HG02798 (cell line): ENCODE data around the gene OGFOD3.
A peak's percentile ranks its signal among the peaks of the same experiment; 100 is the strongest.
"Not testable (repeated sequence)": the region's sequence is repeated elsewhere in the genome, so short reads cannot be mapped to it uniquely, and the experiment has no call there.

ENCODE experiments used
- ATAC-seq: cut with Tn5 transposase; IDR thresholded peaks from one replicate; pipeline ENCODE4 v1.9.1; 2021; ENCODE audit warnings: mild to moderate bottlenecking; ENCODE audit not compliant: unreplicated experiment, poor library complexity

The OGFOD3 gene

GRCh38 chr17:82418001-82418986 is at the start of gene OGFOD3, which contains the start of gene HEXD:
Gene OGFOD3, minus strand, starts transcription at chr17:82418586. Its CDS starts 101 bp downstream, at chr17:82418485.
Gene HEXD, plus strand, starts transcription at chr17:82418347. Its CDS starts 1,453 bp downstream, at chr17:82419800.
- ATAC-seq, result peak; percentile 92

- ATAC-seq, result no peak
Observed at GRCh38 chr17:82465023-82465603, 46.7 kb upstream of the OGFOD3 start.

GRCh38 chr17:82464567-82464929 is 46.2 kb upstream of the OGFOD3 start:
- ATAC-seq, result no peak

- ATAC-seq, result no peak
Observed at GRCh38 chr17:82463925-82464566, 45.7 kb upstream of the OGFOD3 start.

- no peak for ATAC-seq
Observed at GRCh38 chr17:82463391-82463790, 45.0 kb upstream of the OGFOD3 start.

- no peak for ATAC-seq
Observed at GRCh38 chr17:82461827-82462524, 43.6 kb upstream of the OGFOD3 start.

- not testable (repeated sequence) for ATAC-seq
Observed at GRCh38 chr17:82459936-82460335, 41.5 kb upstream of the OGFOD3 start.

GRCh38 chr17:82458885-82459424 is 40.6 kb upstream of the OGFOD3 start:
- ATAC-seq, result no peak

- peak; percentile 95 for ATAC-seq
Observed at GRCh38 chr17:82458179-82458884, 39.9 kb upstream of the OGFOD3 start, which contains the start of gene NARF. Gene NARF, plus strand, starts transcription at chr17:82458741. Its CDS starts 63 bp downstream, at chr17:82458804.

- no peak for ATAC-seq
Observed at GRCh38 chr17:82457929-82458178, 39.5 kb upstream of the OGFOD3 start.

GRCh38 chr17:82457073-82457928 is 38.9 kb upstream of the OGFOD3 start:
- no peak for ATAC-seq

GRCh38 chr17:82453706-82454105 is 35.3 kb upstream of the OGFOD3 start:
- not testable (repeated sequence) for ATAC-seq

- ATAC-seq, result not testable (repeated sequence)
Observed at GRCh38 chr17:82453151-82453550, 34.8 kb upstream of the OGFOD3 start.

GRCh38 chr17:82452162-82452561 is 33.8 kb upstream of the OGFOD3 start:
- ATAC-seq, result no peak

- peak; percentile 83 for ATAC-seq
Observed at GRCh38 chr17:82450357-82451106, 32.1 kb upstream of the OGFOD3 start, which contains the start of gene CYBC1. Gene CYBC1, minus strand, starts transcription at chr17:82450752. Its CDS starts 1,498 bp downstream, at chr17:82449254.

GRCh38 chr17:82449883-82450356 is 31.5 kb upstream of the OGFOD3 start:
- ATAC-seq, result no peak

- peak; percentile 46 for ATAC-seq
Observed at GRCh38 chr17:82449131-82449882, 30.9 kb upstream of the OGFOD3 start.
